ENCODE data around the gene SHISA9. TPM values are rescaled to one million over a fixed set of nuclear protein-coding genes. Genes with fewer than 3 reads are reported as not detected.

The SHISA9 gene
- total RNA-seq, 1 donor from 2014 or later: not detected

DNA sequence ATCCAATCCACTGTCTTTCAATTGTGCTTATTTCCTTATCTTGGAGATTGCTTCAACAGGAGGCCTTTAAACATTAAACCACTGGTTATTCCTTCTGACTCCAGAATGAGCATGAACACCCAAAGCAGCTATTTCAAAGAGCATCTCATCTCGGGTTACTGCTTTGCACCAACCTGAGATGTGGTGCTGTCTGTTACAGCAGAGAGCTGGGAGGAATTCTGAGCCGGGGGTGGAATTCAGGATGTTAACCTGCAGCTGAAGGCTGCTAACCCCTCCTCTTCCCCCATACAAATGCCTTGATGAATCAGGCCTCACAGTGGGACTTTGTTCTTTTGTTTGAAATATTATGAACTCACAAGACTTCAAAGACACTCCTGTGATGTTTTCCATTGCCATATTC lies 113.1 kb downstream of the SHISA9 start:
- no peak for DNase-seq (ENCODE audit: low spot score)

- DNase-seq (ENCODE audit: low spot score): no peak
Observed at GRCh38 chr16:13018026-13018425, 116.6 kb downstream of the SHISA9 start.

GRCh38 chr16:13021996-13022395 lies 120.6 kb downstream of the SHISA9 start:
- DNase-seq (ENCODE audit: low spot score): no peak

DNA sequence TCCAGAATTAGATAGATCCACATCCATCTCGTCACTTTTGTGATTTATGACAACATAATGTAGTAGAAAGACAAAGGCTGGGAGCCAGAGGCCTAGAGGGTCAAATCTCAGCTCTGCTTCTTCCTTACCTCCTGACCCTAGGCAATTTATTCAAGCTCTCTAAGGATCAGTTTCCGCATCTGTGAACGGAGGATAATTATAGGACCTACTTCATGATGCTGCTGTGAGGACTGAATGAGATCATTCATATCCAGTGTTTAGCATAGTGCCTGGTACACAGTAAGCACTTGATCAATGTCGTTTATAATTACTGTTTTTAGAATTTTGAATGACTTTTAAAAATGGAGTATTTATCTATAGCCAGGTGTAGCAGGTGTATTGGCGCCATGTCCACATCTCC lies 128.4 kb downstream of the SHISA9 start:
- DNase-seq (ENCODE audit: low spot score): no peak

GRCh38 chr16:13030769-13031168 lies 129.4 kb downstream of the SHISA9 start:
- no peak for DNase-seq (ENCODE audit: low spot score)

- DNase-seq (ENCODE audit: low spot score): no peak
Observed at GRCh38 chr16:13032911-13033310, 131.5 kb downstream of the SHISA9 start.

GRCh38 chr16:13036600-13036999 lies 135.2 kb downstream of the SHISA9 start:
- DNase-seq (ENCODE audit: low spot score): no peak

GRCh38 chr16:13038591-13038990 lies 137.2 kb downstream of the SHISA9 start:
- no peak for DNase-seq (ENCODE audit: low spot score)

DNA sequence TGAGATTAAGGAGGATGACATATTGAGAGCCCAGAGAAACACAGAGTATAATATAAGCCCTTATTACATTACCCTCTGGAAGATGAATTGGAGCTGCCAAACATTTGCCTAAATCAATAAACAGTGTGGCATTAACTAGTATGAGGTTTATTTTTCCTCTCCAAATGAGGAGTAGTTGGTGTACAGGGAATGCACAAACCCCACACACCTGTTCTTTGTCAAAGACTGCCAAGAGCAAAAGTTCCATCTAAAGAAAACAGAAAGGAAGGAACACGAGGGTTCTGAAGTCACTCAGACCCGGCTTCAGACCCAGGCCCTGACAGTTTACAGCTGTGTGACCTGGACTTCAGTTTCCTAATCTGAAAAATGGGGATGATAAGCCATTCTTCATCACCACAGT lies 138.1 kb downstream of the SHISA9 start:
- DNase-seq (ENCODE audit: low spot score): no peak

GRCh38 chr16:13041180-13041579 lies 139.8 kb downstream of the SHISA9 start:
- no peak for DNase-seq (ENCODE audit: low spot score)

DNA sequence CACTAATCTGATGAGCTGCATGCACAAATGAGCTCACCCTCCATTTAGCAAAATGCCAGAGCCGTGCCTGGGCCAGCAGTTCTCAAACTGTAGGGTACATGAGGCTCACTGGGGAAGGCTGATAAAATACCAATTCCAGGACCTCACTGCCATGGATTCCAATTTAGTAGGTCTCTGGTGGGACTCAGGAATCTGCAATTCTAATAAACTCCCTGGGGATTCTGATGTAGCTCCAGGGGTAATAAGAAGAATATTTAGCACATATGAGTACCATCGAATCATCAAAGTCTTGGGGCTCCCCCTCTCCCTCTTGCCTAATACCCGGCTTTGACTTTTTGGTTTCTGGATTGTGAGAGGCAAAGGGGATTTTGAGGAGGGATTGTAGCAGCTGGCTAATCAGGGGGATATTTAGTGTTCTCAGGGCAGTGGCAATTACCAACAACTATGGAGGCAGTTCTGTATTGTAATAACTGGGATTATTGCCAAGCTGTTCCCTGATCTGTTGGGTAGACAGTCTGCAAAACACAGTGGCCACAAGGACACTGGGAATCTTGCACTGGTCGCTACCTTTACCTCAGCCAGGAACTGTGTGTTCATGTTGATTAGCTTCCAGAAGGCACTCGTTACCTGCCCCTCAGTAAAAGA lies 140.4 kb downstream of the SHISA9 start:
- no peak for DNase-seq (ENCODE audit: low spot score)

DNA sequence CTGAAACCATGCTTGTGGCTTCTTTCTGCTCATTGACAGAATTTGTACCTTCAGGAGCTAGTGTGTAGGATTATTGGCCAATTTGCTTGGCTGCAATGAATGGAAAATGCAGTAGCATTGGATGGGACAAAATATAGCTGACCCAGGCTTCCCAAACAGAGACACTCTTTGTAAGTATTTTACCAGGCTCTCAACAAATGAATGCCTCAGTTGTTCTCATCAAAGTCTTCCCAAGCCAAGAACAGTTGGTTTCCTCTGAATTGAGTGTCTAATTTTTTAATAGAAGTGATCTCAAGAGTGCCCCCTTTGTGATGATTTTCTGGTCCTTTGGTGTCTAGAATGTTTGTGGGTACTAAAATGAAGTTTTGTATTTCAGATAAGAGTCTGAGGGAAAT lies 140.9 kb downstream of the SHISA9 start:
- no peak for DNase-seq (ENCODE audit: low spot score)

- no peak for DNase-seq (ENCODE audit: low spot score)
Observed at GRCh38 chr16:13046061-13046821, 144.8 kb downstream of the SHISA9 start.

- no peak for DNase-seq (ENCODE audit: low spot score)
Observed at GRCh38 chr16:13047276-13047675, 145.9 kb downstream of the SHISA9 start.

- DNase-seq (ENCODE audit: low spot score): no peak
Observed at GRCh38 chr16:13049688-13050087, 148.3 kb downstream of the SHISA9 start.

GRCh38 chr16:13052431-13052830 lies 151.0 kb downstream of the SHISA9 start:
- DNase-seq (ENCODE audit: low spot score): no peak

GRCh38 chr16:13055480-13055879 lies 154.1 kb downstream of the SHISA9 start:
- DNase-seq (ENCODE audit: low spot score): no peak

DNA sequence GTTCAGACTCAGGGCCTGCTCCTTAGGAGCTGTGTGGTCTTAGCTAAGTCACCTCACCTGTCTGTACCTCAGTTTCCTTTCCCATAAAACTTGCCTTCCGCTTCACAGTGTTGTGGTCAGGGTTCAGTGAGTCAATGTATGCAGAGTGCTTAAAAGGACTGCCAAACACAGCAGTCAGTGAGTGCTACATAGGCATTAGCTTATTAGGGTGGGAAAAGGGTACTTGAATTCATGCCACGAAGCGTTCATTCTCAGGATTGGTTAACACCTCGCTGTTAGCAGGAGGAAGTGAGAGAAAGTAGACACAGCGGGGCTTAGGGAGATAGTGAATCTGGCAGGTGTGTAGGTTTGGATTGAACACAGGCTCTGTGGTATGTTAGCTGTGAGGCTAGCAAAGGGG lies 155.2 kb downstream of the SHISA9 start:
- no peak for DNase-seq (ENCODE audit: low spot score)

DNA sequence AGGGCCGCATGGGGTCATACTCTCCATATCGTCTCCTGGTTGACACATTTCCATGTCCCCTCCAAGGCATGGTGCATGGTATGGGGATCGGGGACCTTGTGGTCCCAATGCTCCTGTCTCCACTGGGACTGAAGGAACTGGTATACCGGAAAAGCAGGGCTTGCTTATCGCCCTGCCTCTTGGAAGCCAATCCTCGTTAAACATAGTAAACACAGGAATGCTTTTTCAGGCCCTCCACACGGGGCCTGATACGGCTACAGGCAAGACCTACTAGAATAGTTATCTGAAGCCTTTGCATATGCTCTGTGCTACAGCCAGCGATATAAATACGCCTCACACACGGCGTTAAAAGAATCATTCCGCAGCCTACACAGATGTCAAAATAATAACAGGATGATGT lies 159.5 kb downstream of the SHISA9 start:
- DNase-seq (ENCODE audit: low spot score): no peak

- DNase-seq (ENCODE audit: low spot score): no peak
Observed at GRCh38 chr16:13061691-13062090, 160.3 kb downstream of the SHISA9 start.

DNA sequence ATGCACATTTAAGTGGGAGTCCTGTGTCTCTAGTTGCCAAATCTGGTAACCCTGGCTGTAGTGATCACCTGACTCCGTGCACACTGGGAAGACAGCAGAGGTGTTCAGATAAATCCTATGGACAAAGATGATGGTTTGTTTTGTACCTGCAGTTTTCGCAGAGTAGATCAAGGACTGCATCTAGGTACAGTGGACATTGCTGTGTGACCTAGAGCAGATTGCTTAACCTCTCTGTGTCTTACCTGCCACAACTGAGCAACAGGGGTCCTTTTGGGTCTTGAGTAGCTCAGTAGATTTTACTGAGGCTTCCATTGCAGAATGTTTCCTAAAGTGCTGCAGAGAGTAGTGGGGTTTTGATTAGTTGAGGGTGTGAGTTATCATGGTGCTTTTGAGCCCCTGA lies 160.8 kb downstream of the SHISA9 start:
- DNase-seq (ENCODE audit: low spot score): no peak

GRCh38 chr16:13063457-13063856 lies 162.1 kb downstream of the SHISA9 start:
- no peak for DNase-seq (ENCODE audit: low spot score)

DNA sequence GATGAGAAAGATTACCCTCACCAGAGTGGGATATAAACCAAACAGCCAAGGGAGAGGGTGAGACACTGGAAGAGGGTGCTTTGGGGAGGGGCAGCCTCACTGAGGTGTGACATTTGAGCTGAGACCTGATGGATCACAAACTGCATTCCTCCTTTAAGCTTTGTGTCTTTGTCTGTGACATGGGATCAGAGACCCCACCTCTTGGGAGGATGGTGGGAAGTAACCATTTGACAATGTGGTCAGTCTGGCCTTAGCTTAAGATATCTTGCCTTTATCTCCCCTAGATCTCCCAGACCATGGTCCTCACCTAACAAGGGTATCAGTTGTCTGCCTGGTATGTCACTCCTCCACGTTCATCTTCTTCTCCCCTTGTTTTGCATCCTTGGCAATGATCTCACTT lies 163.4 kb downstream of the SHISA9 start:
- DNase-seq (ENCODE audit: low spot score): no peak
